ENCODE results near the gene AHCTF1.

AHCTF1 gene

GRCh38 chr1:246809473-246809872 is 122.3 kb downstream of the AHCTF1 start:
- Histone ChIP-seq H3K79me2 (no peaks in the 10 kb centered on the region), H2AFZ (no peak overlapping the region), H3K27me3 (ENCODE audit: control insufficient read depth, insufficient read depth, low read length) (no peaks in the 10 kb centered on the region), H3K4me1 (no peaks in the 10 kb centered on the region), H3K4me3 (ENCODE audit: low read depth, low read length) (no peak overlapping the region), H3K9ac (no peak overlapping the region), H3K27ac (no peak overlapping the region), H3K4me2 (ENCODE audit: low read length) (no peak overlapping the region), H3K9me3 (ENCODE audit: control insufficient read depth, low read length) (no peaks in the 10 kb centered on the region), H3K36me3 (ENCODE audit: control insufficient read depth, insufficient read depth, low read length) (no peaks in the 10 kb centered on the region)
- TF ChIP-seq, protein P1, sequence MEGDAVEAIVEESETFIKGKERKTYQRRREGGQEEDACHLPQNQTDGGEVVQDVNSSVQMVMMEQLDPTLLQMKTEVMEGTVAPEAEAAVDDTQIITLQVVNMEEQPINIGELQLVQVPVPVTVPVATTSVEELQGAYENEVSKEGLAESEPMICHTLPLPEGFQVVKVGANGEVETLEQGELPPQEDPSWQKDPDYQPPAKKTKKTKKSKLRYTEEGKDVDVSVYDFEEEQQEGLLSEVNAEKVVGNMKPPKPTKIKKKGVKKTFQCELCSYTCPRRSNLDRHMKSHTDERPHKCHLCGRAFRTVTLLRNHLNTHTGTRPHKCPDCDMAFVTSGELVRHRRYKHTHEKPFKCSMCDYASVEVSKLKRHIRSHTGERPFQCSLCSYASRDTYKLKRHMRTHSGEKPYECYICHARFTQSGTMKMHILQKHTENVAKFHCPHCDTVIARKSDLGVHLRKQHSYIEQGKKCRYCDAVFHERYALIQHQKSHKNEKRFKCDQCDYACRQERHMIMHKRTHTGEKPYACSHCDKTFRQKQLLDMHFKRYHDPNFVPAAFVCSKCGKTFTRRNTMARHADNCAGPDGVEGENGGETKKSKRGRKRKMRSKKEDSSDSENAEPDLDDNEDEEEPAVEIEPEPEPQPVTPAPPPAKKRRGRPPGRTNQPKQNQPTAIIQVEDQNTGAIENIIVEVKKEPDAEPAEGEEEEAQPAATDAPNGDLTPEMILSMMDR (IDR thresholded peaks at IDR 0.05): no peak

DNA sequence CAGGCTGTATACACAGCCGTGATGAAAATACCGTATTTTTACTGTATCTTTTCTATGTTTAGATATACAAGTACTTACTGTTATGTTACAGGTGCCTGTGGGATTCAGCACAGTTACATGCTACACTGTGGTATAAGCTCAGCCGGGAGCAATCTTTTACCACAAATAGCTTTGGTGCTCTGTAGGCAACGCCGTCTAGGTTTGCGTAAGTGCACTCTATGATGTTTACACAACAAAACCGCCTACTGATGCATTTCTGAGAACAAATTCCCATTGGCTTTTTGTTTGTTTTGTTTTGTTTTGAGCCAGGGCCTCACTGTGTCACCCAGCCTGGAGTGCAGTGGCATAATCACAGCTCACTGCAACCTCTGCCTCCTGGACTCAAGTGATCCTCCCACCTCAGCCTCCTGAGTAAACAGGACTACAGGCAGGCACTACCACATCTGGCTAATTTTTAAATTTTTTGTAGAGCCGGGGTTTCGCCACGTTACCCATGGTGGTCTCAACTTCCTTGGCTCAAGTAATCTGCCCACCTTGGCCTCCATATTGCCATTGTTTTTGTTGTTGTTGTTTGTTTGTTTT is 126.5 kb downstream of the AHCTF1 start:
- H3K4me2 ChIP-seq (ENCODE audit: low read length): no peak overlapping the region
- H3K27ac ChIP-seq: no peak overlapping the region
- H3K79me2 ChIP-seq: no peaks in the 10 kb centered on the region
- H3K4me3 ChIP-seq (ENCODE audit: low read depth, low read length): no peak overlapping the region
- no peaks in the 10 kb centered on the region for H3K9me3 ChIP-seq (ENCODE audit: control insufficient read depth, low read length)
- TF ChIP-seq, protein P1 (IDR thresholded peaks at IDR 0.05): no peak
- no peaks in the 10 kb centered on the region for H3K27me3 ChIP-seq (ENCODE audit: control insufficient read depth, insufficient read depth, low read length)
- no peak overlapping the region for H2AFZ ChIP-seq
- no peaks in the 10 kb centered on the region for H3K4me1 ChIP-seq
- H3K36me3 ChIP-seq (ENCODE audit: control insufficient read depth, insufficient read depth, low read length): no peaks in the 10 kb centered on the region
- H3K9ac ChIP-seq: no peak overlapping the region

DNA sequence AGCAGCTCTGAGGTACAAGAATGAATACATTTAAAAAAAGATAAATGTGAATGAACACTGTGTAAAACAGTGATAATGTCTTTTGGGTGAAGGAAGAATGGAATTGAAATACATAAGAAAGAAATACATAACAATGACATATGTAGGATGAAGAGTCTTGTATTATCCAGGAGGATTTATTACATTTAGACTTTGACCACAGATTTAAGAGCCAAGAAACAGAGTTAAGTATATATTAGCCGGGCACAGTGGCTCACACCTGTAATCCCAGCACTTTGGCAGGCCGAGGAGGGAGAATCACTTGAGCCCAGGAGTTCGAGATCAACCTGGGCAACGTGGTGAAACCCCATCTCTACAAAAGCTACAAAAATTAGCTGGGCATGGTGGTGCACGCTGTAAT is 127.9 kb downstream of the AHCTF1 start:
- no peak overlapping the region for H3K9ac ChIP-seq
- H3K27ac ChIP-seq: no peak overlapping the region
- no peaks in the 10 kb centered on the region for H3K79me2 ChIP-seq
- H3K9me3 ChIP-seq (ENCODE audit: control insufficient read depth, low read length): no peaks in the 10 kb centered on the region
- H3K27me3 ChIP-seq (ENCODE audit: control insufficient read depth, insufficient read depth, low read length): no peaks in the 10 kb centered on the region
- H3K4me2 ChIP-seq (ENCODE audit: low read length): no peak overlapping the region
- H2AFZ ChIP-seq: no peak overlapping the region
- TF ChIP-seq, protein P1 (IDR thresholded peaks at IDR 0.05): no peak
- no peaks in the 10 kb centered on the region for H3K36me3 ChIP-seq (ENCODE audit: control insufficient read depth, insufficient read depth, low read length)
- H3K4me1 ChIP-seq: no peaks in the 10 kb centered on the region
- H3K4me3 ChIP-seq (ENCODE audit: low read depth, low read length): no peak overlapping the region

DNA sequence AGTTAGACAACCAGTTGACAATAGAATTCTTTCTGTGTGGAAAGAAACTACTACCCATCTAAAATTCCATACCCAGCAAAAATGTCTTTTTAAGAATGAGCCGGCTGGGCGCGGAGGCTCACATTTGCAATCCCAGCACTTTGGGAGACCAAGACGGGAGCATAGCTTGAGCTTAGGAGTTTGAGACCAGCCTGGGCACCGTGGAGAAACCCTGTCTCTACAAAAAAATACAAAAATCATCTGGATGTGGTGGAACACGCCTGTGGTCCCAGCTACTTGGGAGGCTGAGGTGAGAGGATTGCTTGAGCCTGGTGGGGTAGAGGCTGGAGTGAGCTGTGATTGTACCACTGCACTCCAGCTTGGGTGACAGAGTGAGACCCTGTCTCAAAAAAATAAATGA is 128.4 kb downstream of the AHCTF1 start:
- H3K9me3 ChIP-seq (ENCODE audit: control insufficient read depth, low read length): no peaks in the 10 kb centered on the region
- H3K79me2 ChIP-seq: no peaks in the 10 kb centered on the region
- H3K27ac ChIP-seq: no peak overlapping the region
- no peaks in the 10 kb centered on the region for H3K4me1 ChIP-seq
- no peaks in the 10 kb centered on the region for H3K27me3 ChIP-seq (ENCODE audit: control insufficient read depth, insufficient read depth, low read length)
- H3K4me3 ChIP-seq (ENCODE audit: low read depth, low read length): no peak overlapping the region
- TF ChIP-seq, protein P1 (IDR thresholded peaks at IDR 0.05): no peak
- H3K9ac ChIP-seq: no peak overlapping the region
- no peak overlapping the region for H3K4me2 ChIP-seq (ENCODE audit: low read length)
- H2AFZ ChIP-seq: no peak overlapping the region
- no peaks in the 10 kb centered on the region for H3K36me3 ChIP-seq (ENCODE audit: control insufficient read depth, insufficient read depth, low read length)
